Endodermal cell (in vitro differentiated cells): ENCODE measurements around the gene UBB. TPM values are rescaled to one million over a fixed set of nuclear protein-coding genes. Genes with fewer than 3 reads are reported as not detected.

ENCODE experiments used
- DNase-seq: peaks from one replicate; pipeline ENCODE4 v3.0.0-alpha.2; 2017
- H3K27ac ChIP-seq: 2 replicates; pipeline ENCODE4 v1.5.1; 2013; ENCODE audit warnings: mild to moderate bottlenecking, low read depth, low read length, moderate library complexity
- H3K27me3 ChIP-seq: 2 replicates; pipeline ENCODE4 v1.6.1; 2013; ENCODE audit warnings: mild to moderate bottlenecking, low read length, moderate library complexity; ENCODE audit not compliant: insufficient read depth, control insufficient read depth, poor library complexity, severe bottlenecking
- H3K36me3 ChIP-seq: 2 replicates; pipeline ENCODE4 v1.7.0; 2013; ENCODE audit warnings: mild to moderate bottlenecking, low read length, moderate library complexity; ENCODE audit not compliant: control insufficient read depth, insufficient read depth
- H3K4me1 ChIP-seq: one replicate; pipeline ENCODE4 v1.7.0; 2013; ENCODE audit warnings: low read length; ENCODE audit not compliant: control insufficient read depth, insufficient read depth
- H3K4me3 ChIP-seq: 2 replicates; pipeline ENCODE4 v1.5.1; 2013; ENCODE audit warnings: mild to moderate bottlenecking, low read length, moderate library complexity
- H3K9ac ChIP-seq: 2 replicates; pipeline ENCODE4 v1.6.1; 2013; ENCODE audit warnings: mild to moderate bottlenecking, low read length, moderate library complexity; ENCODE audit not compliant: poor library complexity, severe bottlenecking; ENCODE audit errors: extremely low read depth
- H3K9me3 ChIP-seq: 2 replicates; pipeline ENCODE4 v1.6.1; 2013; ENCODE audit warnings: mild to moderate bottlenecking, low read length, moderate library complexity; ENCODE audit not compliant: control insufficient read depth
- H3K27ac Mint-ChIP-seq: 2 replicates; pipeline ENCODE4 v1.8.0; 2020; ENCODE audit warnings: mixed read lengths
- H3K27me3 Mint-ChIP-seq: 2 replicates; pipeline ENCODE4 v1.8.0; 2021; ENCODE audit warnings: mild to moderate bottlenecking, mixed read lengths; ENCODE audit not compliant: insufficient read depth
- H3K36me3 Mint-ChIP-seq: 2 replicates; pipeline ENCODE4 v1.8.0; 2020; ENCODE audit warnings: low read depth, mixed read lengths
- H3K4me1 Mint-ChIP-seq: 2 replicates; pipeline ENCODE4 v1.8.0; 2020; ENCODE audit warnings: mixed read lengths
- H3K4me3 Mint-ChIP-seq: 2 replicates; pipeline ENCODE4 v1.8.0; 2020; ENCODE audit warnings: mild to moderate bottlenecking, moderate library complexity, mixed read lengths
- H3K9me3 Mint-ChIP-seq: 2 replicates; pipeline ENCODE4 v1.8.0; 2020; ENCODE audit warnings: mild to moderate bottlenecking, mixed read lengths
- CTCF ChIP-seq: fragments of 200-600 bp; sonication (generic); conservative IDR thresholded peaks from 2 replicates; pipeline ENCODE4 v1.5.0; 2021; ENCODE audit warnings: antibody characterized with exemption, mild to moderate bottlenecking
- WGBS, 2 experiments: methylation state at CpG; one replicate each; pipeline versions ENCODE4 v1.1.5 to v1.1.7; 2013; ENCODE audit warnings: missing lambda C conversion rate in 2 of 2, mixed read lengths in 1 of 2; ENCODE audit not compliant: insufficient coverage in 1 of 2, insufficient read length in 1 of 2; 5-methylcytosine and 5-hydroxymethylcytosine counted together
- total RNA-seq, 2 donors: library from RNA; stranded (reverse); fragmentation: NEBNext Ultra II Directional in 1 of 2; extraction: Animal tissue kit (Norgen Biotek cat#: 25700) in 1 of 2; gene quantifications; 2 replicates in 1 of 2; 3 replicates in 1 of 2; pipeline ENCODE4 v1.2.1, GENCODE V29; 2021

UBB gene
- total RNA-seq, 2 donors from 2014 or later = 1,658 to 1,721 TPM

- Histone ChIP-seq H3K36me3 (no peaks in the 10 kb centered on the region), H3K4me3 (no peak overlapping the region), H3K4me1 (no peaks in the 10 kb centered on the region), H3K27ac (no peak overlapping the region), H3K9me3 (no peaks in the 10 kb centered on the region), H3K9ac (no peak overlapping the region), H3K27me3 (no peaks in the 10 kb centered on the region)
- no peak for TF ChIP-seq CTCF
- DNase-seq = no peak
- Mint-ChIP-seq H3K27me3 (no peaks in the 10 kb centered on the region), H3K27ac (no peak overlapping the region), H3K36me3 (no peaks in the 10 kb centered on the region), H3K9me3 (no peaks in the 10 kb centered on the region), H3K4me1 (no peaks in the 10 kb centered on the region), H3K4me3 (no peak overlapping the region)
Measured at GRCh38 chr17:16364625-16365024, 16.3 kb upstream of the UBB start.

DNA sequence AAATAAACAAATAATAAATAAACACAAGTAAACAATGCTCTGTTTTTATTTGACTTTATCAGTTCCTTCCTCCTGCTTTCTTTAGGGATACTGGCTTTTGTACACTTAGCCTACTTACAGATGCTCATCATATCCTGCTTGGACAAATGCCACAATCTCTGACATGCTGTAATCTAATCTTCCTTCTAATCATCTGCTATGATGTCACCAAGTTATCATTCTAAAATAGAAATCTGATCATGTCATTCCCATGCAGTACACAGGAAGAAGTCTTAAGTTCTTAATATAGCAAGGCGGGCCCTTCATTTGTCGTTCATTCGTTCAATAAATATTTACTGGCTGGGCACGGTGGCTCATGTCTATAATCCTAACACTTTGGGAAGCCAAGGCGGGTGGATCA lies 9.1 kb upstream of the UBB start:
- no peaks in the 10 kb centered on the region for H3K36me3 Mint-ChIP-seq
- no peak overlapping the region for H3K4me3 Mint-ChIP-seq
- Histone ChIP-seq H3K36me3 (no peaks in the 10 kb centered on the region), H3K9me3 (no peaks in the 10 kb centered on the region), H3K27ac (no peak overlapping the region), H3K9ac (no peak overlapping the region), H3K27me3 (no peaks in the 10 kb centered on the region), H3K4me3 (no peak overlapping the region), H3K4me1 (no peaks in the 10 kb centered on the region)
- DNase-seq = no peak
- 87 to 97% methylated on average over 4 to 5 of the region's 5 CpGs for WGBS, 2 experiments
- H3K27ac Mint-ChIP-seq = no peak overlapping the region
- H3K27me3 Mint-ChIP-seq = no peaks in the 10 kb centered on the region
- no peak for TF ChIP-seq CTCF
- H3K4me1 Mint-ChIP-seq = no peaks in the 10 kb centered on the region
- H3K9me3 Mint-ChIP-seq = no peaks in the 10 kb centered on the region

GRCh38 chr17:16374146-16374938 lies 6.5 kb upstream of the UBB start:
- DNase-seq = no peak
- H3K27me3 ChIP-seq = no peaks in the 10 kb centered on the region
- no peaks in the 10 kb centered on the region for H3K4me1 ChIP-seq
- 92 to 95% methylated on average over 9 to 10 of the region's 16 CpGs for WGBS, 2 experiments
- no peak for TF ChIP-seq CTCF
- H3K9me3 ChIP-seq = no peaks in the 10 kb centered on the region
- Mint-ChIP-seq H3K4me1 (no peaks in the 10 kb centered on the region), H3K36me3 (no peaks in the 10 kb centered on the region), H3K9me3 (no peaks in the 10 kb centered on the region), H3K27ac (no peak overlapping the region), H3K4me3 (no peak overlapping the region), H3K27me3 (no peaks in the 10 kb centered on the region)
- no peak overlapping the region for H3K4me3 ChIP-seq
- H3K27ac ChIP-seq = no peak overlapping the region
- no peaks in the 10 kb centered on the region for H3K36me3 ChIP-seq
- no peak overlapping the region for H3K9ac ChIP-seq
